Breast epithelium (tissue), 4 donors: Measurements from ENCODE around the gene GALNT2. TPM values are rescaled to one million over a fixed set of nuclear protein-coding genes. Genes with fewer than 3 reads are reported as not detected.

ENCODE experiments used
- DNase-seq, 2 donors: peaks; one replicate each; pipeline ENCODE4 v3.0.0-alpha.2; 2019; ENCODE audit warnings: low spot score in 2 of 2
- H3K27ac ChIP-seq, 2 donors: fragments of 200-600 bp; sonication (generic) in 1 of 2; one replicate each; pipeline ENCODE4 v1.5.1; 2016 to 2019; ENCODE audit warnings: mild to moderate bottlenecking in 1 of 2
- H3K27me3 ChIP-seq, 2 donors: fragments of 200-600 bp; sonication (generic) in 1 of 2; one replicate each; pipeline versions ENCODE4 v1.5.1 to v1.6.0; 2017 to 2019; ENCODE audit warnings: control low read depth in 1 of 2, mild to moderate bottlenecking in 1 of 2
- H3K36me3 ChIP-seq: fragments of 200-600 bp; one replicate; pipeline ENCODE4 v1.5.1; 2019
- H3K4me1 ChIP-seq, 2 donors: fragments of 200-600 bp; sonication (generic); one replicate each; pipeline ENCODE4 v1.5.1; 2016 to 2019; ENCODE audit warnings: control low read depth in 1 of 2
- H3K4me3 ChIP-seq, 3 donors: fragments of 200-600 bp; sonication (generic); 1 replicate in 2 of 3; 2 replicates in 1 of 3; pipeline ENCODE4 v1.5.1; 2016 to 2019; ENCODE audit warnings: mild to moderate bottlenecking in 3 of 3, moderate library complexity in 2 of 3
- H3K9me3 ChIP-seq, 2 donors: fragments of 200-600 bp; sonication (generic) in 1 of 2; one replicate each; pipeline ENCODE4 v1.5.1; 2016 to 2019; ENCODE audit warnings: control low read depth in 1 of 2
- POLR2A ChIP-seq: fragments of 450-650 bp; IDR thresholded peaks from one replicate; pipeline ENCODE4 v1.6.1; 2016; ENCODE audit warnings: antibody characterized with exemption, mild to moderate bottlenecking, moderate library complexity
- POLR2AphosphoS5 ChIP-seq, 3 donors: sonication (generic); formaldehyde crosslinking; IDR thresholded peaks; one replicate each; pipeline ENCODE4 v1.6.1; 2017; ENCODE audit warnings: antibody characterized with exemption in 3 of 3
- intact Hi-C: fragments of 100-400 bp; cut with DNase I; formaldehyde crosslinking; loops from one replicate; pipeline ENCODE4 v1.15.1; 2023; ENCODE audit warnings: low total_unique reads
- total RNA-seq, 3 donors: library from RNA; depleted of rRNA; stranded (reverse); fragments of >200 nt; gene quantifications; one replicate each; pipeline ENCODE4 v1.1.0, GENCODE V29; 2016
- TF ChIP-seq, protein P1 (sequence below), 3 donors: fragments of 450-650 bp; IDR thresholded peaks; one replicate each; pipeline ENCODE4 v1.5.1; 2016 to 2017; ENCODE audit warnings: antibody characterized with exemption in 3 of 3, mild to moderate bottlenecking in 3 of 3, moderate library complexity in 3 of 3

The GALNT2 gene
- total RNA-seq, 3 donors from 2014 or later, result 27.4 to 53.0 (median 42.6) TPM

DNA sequence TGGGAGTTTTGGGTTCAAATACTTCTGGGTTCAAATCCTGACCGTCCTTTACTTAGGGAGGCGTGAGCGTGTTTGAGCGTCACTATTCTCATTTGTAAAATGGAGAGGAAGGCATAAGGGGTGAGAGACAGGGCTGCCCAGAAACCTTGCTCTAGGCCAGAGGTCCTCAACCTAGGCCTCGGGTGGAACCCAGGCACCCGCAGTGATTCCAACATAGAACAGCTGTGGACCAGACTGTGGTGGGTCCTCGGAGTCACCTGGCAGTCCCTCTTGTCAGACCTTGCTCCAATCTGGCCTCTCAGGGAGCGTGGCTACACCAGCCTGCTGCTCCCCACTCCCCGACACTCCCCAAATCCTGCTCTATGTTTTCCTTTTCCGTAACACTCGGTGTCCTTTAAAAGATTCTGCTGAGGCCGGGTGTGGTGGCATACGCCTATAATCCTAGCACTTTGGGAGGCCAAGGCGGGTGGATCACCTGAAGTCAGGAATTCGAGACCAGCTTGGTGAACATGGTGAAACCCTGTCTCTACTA lies 242.7 kb downstream of the GALNT2 start:
- no peak overlapping the region for H3K27ac ChIP-seq
- intact Hi-C loops, result loop anchor here (10.0 kb wide), 1 partner anchor 645 kb away; no protein-coding TSS in a partner anchor

GRCh38 chr1:230310381-230311163 lies 243.5 kb downstream of the GALNT2 start:
- TF ChIP-seq POLR2AphosphoS5 (IDR thresholded peaks at IDR 0.05) (peak in 1 of 3 donors; percentile 62), POLR2A (no peak)
- TF ChIP-seq, protein P1, sequence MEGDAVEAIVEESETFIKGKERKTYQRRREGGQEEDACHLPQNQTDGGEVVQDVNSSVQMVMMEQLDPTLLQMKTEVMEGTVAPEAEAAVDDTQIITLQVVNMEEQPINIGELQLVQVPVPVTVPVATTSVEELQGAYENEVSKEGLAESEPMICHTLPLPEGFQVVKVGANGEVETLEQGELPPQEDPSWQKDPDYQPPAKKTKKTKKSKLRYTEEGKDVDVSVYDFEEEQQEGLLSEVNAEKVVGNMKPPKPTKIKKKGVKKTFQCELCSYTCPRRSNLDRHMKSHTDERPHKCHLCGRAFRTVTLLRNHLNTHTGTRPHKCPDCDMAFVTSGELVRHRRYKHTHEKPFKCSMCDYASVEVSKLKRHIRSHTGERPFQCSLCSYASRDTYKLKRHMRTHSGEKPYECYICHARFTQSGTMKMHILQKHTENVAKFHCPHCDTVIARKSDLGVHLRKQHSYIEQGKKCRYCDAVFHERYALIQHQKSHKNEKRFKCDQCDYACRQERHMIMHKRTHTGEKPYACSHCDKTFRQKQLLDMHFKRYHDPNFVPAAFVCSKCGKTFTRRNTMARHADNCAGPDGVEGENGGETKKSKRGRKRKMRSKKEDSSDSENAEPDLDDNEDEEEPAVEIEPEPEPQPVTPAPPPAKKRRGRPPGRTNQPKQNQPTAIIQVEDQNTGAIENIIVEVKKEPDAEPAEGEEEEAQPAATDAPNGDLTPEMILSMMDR (IDR thresholded peaks at IDR 0.05), result peak; percentile 83 to 89 (median 85)
- peak; percentile 48 to 73 for DNase-seq

More for the DNA sequence above, 242.7 kb downstream of the GALNT2 start:
- Histone ChIP-seq H3K4me1 (peaks cover 0 to 4% of the 10 kb centered on the region in 2 donors), H3K27me3 (no peaks in the 10 kb centered on the region), H3K9me3 (no peaks in the 10 kb centered on the region), H3K4me3 (no peak overlapping the region), H3K36me3 (no peaks in the 10 kb centered on the region)
- no peak for TF ChIP-seq POLR2AphosphoS5 (IDR thresholded peaks at IDR 0.05)
- TF ChIP-seq POLR2A, result no peak
- TF ChIP-seq, protein P1 (IDR thresholded peaks at IDR 0.05), result no peak
- DNase-seq, result no peak

DNA sequence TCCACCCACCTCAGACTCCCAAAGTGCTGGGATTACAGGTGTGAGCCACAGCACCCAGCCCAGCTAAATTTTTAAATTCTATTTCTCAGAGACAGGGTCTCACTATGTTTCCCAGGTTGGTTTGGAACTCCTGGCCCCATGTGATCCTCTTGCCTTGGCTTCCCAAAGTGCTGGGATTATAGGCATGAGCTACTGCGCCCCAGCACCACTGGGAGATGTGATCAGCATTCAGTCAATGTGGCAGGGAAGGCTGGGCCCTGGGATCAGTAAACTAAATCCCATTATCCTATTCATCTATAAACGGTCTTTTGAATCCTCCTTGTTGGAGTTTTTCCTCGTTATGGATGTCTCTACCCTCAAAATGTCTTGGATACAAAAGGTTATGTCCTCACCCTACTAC lies 245.6 kb downstream of the GALNT2 start:
- H3K27me3 ChIP-seq, result peaks cover 0 to 6% of the 10 kb centered on the region in 2 donors
- TF ChIP-seq, protein P1 (IDR thresholded peaks at IDR 0.05), result no peak
- TF ChIP-seq POLR2A (no peak), POLR2AphosphoS5 (IDR thresholded peaks at IDR 0.05) (no peak)
- H3K9me3 ChIP-seq, result no peaks in the 10 kb centered on the region
- H3K27ac ChIP-seq, result no peak overlapping the region
- intact Hi-C loops, result loop anchor here (10.0 kb wide), 1 partner anchor 648 kb away; no protein-coding TSS in a partner anchor
- no peaks in the 10 kb centered on the region for H3K36me3 ChIP-seq
- H3K4me1 ChIP-seq, result peaks cover 0 to 4% of the 10 kb centered on the region in 2 donors
- no peak for DNase-seq
- H3K4me3 ChIP-seq, result no peak overlapping the region

More at GRCh38 chr1:230310381-230311163, 243.5 kb downstream of the GALNT2 start:
- H3K9me3 ChIP-seq, result no peaks in the 10 kb centered on the region
- H3K36me3 ChIP-seq, result no peaks in the 10 kb centered on the region
- intact Hi-C loops, result loop anchor here (10.0 kb wide), 1 partner anchor 646 kb away; no protein-coding TSS in a partner anchor
- H3K4me1 ChIP-seq, result peaks cover 0 to 4% of the 10 kb centered on the region in 2 donors
- no peak overlapping the region for H3K27ac ChIP-seq
- no peaks in the 10 kb centered on the region for H3K27me3 ChIP-seq
- H3K4me3 ChIP-seq, result no peak overlapping the region

DNA sequence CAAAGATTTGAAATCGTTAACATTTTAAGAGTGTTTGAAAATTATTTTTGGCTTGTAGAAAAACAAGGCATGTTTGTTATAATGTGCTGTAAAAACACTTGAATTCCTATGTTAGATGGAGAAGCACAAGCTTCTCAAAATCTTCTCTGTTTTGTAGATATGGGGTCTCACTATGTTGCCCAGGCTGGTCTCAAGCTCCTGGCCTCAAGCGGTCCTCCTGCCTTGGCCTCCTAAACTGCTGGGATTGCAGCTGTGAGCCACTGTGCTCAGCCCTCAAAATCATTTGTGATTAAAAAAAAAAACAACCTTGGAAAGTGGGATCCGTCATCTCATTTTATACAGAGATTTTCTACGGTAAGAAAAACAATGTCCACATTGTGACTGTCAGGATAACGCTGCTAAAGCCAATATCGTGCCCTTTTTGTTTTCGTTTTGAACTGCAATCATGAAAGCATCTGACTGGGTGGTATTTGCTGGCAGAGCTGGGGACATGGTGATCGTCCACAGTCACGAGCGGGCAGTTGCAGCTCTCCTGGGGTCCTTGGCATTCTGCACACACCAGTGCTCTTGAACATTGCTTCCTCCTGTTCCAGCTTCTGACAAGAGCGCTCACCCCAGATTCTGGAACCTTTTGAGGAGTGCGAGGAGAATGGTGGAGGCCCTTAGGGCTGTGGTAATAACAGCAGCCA lies 246.6 kb downstream of the GALNT2 start:
- Histone ChIP-seq H3K4me1 (no peaks in the 10 kb centered on the region), H3K27ac (no peak overlapping the region), H3K27me3 (peaks cover 0 to 6% of the 10 kb centered on the region in 2 donors), H3K4me3 (no peak overlapping the region), H3K9me3 (no peaks in the 10 kb centered on the region), H3K36me3 (no peaks in the 10 kb centered on the region)
- TF ChIP-seq, protein P1 (IDR thresholded peaks at IDR 0.05), result no peak
- no peak for TF ChIP-seq POLR2A
- TF ChIP-seq POLR2AphosphoS5 (IDR thresholded peaks at IDR 0.05), result no peak
- no peak for DNase-seq
- intact Hi-C loops, result loop anchor here (10.0 kb wide), 1 partner anchor 649 kb away; no protein-coding TSS in a partner anchor
